Natural killer cell (primary cell): ENCODE results near the gene KCTD16. TPM values are rescaled to one million over a fixed set of nuclear protein-coding genes. Genes with fewer than 3 reads are reported as not detected.

Source experiments
- ATAC-seq, 3 donors: fragments of 150-1000 bp in 2 of 3; fragments of 200-7000 bp in 1 of 3; cut with Tn5 transposase; 1 replicate in 1 of 3; 2 replicates in 2 of 3; pipeline ENCODE4 v1.10.0; 2021; ENCODE audit warnings: mild to moderate bottlenecking in 2 of 3, moderate library complexity in 2 of 3
- DNase-seq, 2 donors: peaks; one replicate each; pipeline versions ENCODE4 v3.0.0 to v3.0.0-alpha.2; 2013 to 2021; ENCODE audit warnings: mixed read lengths in 1 of 2
- H3K27ac ChIP-seq: one replicate; pipeline ENCODE4 v1.5.1; 2013; ENCODE audit warnings: mild to moderate bottlenecking, low read length
- H3K27me3 ChIP-seq: one replicate; pipeline ENCODE4 v1.6.1; 2013; ENCODE audit warnings: low read length; ENCODE audit not compliant: control insufficient read depth, insufficient read depth
- H3K36me3 ChIP-seq: one replicate; pipeline ENCODE4 v1.6.1; 2013; ENCODE audit warnings: low read length; ENCODE audit not compliant: control insufficient read depth, insufficient read depth
- H3K4me1 ChIP-seq: one replicate; pipeline ENCODE4 v1.6.1; 2013; ENCODE audit warnings: low read length; ENCODE audit not compliant: control insufficient read depth, insufficient read depth
- H3K4me3 ChIP-seq: one replicate; pipeline ENCODE4 v1.5.1; 2013; ENCODE audit warnings: low read length
- H3K9me3 ChIP-seq: one replicate; pipeline ENCODE4 v1.6.1; 2013; ENCODE audit warnings: low read length; ENCODE audit not compliant: control insufficient read depth, insufficient read depth
- H3K27ac Mint-ChIP-seq, 2 donors: one replicate each; pipeline ENCODE4 v1.8.0; 2022; ENCODE audit warnings: mild to moderate bottlenecking in 2 of 2, mixed read lengths in 2 of 2, moderate library complexity in 1 of 2
- H3K27me3 Mint-ChIP-seq, 2 donors: one replicate each; pipeline ENCODE4 v1.8.0; 2022; ENCODE audit warnings: low read depth in 2 of 2, mixed read lengths in 2 of 2
- H3K36me3 Mint-ChIP-seq: one replicate; pipeline ENCODE4 v1.8.0; 2022; ENCODE audit warnings: mixed read lengths
- H3K4me1 Mint-ChIP-seq, 2 donors: one replicate each; pipeline ENCODE4 v1.8.0; 2022; ENCODE audit warnings: mixed read lengths in 2 of 2
- H3K4me3 Mint-ChIP-seq: one replicate; pipeline ENCODE4 v1.8.0; 2022; ENCODE audit warnings: mild to moderate bottlenecking, moderate library complexity, mixed read lengths
- H3K9me3 Mint-ChIP-seq, 2 donors: one replicate each; pipeline ENCODE4 v1.8.0; 2022; ENCODE audit warnings: mixed read lengths in 2 of 2
- WGBS: methylation state at CpG from one replicate; pipeline ENCODE4 v1.1.7; 2013; ENCODE audit warnings: missing lambda C conversion rate; ENCODE audit not compliant: insufficient coverage; 5-methylcytosine and 5-hydroxymethylcytosine counted together
- intact Hi-C: fragments of 100-400 bp; cut with micrococcal nuclease; formaldehyde crosslinking; loops from one replicate; pipeline ENCODE4 v1.14.2; 2022
- total RNA-seq, 4 donors: library from RNA; stranded (reverse); fragments of 120-200 nt in 1 of 4; gene quantifications; one replicate each; pipeline versions ENCODE4 v1.2.3 to v1.2.4, GENCODE V29; 2013 to 2022
- TF ChIP-seq, protein P1 (sequence below): fragments of 200-600 bp; IDR thresholded peaks from one replicate; pipeline ENCODE4 v1.8.0; 2022; ENCODE audit warnings: antibody characterized with exemption

KCTD16 gene
- total RNA-seq, 3 donors from 2014 or later (not counting 1 experiment from before 2014, with no cell fraction given) = 0.16 TPM; not detected in 2

DNA sequence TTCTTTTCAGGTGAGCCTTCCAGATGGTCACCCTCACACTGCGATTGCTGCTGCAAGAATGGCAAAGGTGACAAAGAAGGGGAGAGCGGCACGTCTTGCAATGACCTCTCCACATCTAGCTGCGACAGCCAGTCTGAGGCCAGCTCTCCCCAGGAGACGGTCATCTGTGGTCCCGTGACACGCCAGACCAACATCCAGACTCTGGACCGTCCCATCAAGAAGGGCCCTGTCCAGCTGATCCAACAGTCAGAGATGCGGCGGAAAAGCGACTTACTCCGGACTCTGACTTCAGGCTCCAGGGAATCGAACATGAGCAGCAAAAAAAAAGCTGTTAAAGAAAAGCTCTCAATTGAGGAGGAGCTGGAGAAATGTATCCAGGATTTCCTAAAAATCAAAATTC is 303.0 kb downstream of the KCTD16 start:
- TF ChIP-seq, protein P1, sequence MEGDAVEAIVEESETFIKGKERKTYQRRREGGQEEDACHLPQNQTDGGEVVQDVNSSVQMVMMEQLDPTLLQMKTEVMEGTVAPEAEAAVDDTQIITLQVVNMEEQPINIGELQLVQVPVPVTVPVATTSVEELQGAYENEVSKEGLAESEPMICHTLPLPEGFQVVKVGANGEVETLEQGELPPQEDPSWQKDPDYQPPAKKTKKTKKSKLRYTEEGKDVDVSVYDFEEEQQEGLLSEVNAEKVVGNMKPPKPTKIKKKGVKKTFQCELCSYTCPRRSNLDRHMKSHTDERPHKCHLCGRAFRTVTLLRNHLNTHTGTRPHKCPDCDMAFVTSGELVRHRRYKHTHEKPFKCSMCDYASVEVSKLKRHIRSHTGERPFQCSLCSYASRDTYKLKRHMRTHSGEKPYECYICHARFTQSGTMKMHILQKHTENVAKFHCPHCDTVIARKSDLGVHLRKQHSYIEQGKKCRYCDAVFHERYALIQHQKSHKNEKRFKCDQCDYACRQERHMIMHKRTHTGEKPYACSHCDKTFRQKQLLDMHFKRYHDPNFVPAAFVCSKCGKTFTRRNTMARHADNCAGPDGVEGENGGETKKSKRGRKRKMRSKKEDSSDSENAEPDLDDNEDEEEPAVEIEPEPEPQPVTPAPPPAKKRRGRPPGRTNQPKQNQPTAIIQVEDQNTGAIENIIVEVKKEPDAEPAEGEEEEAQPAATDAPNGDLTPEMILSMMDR = no peak
- no peak for ATAC-seq
- no peak overlapping the region for H3K4me3 ChIP-seq
- no peaks in the 10 kb centered on the region for H3K36me3 Mint-ChIP-seq
- no peaks in the 10 kb centered on the region for H3K9me3 ChIP-seq
- peaks cover 0 to 2% of the 10 kb centered on the region in 2 donors for H3K9me3 Mint-ChIP-seq
- H3K4me3 Mint-ChIP-seq = no peak overlapping the region
- no peaks in the 10 kb centered on the region for H3K27me3 ChIP-seq
- H3K27ac ChIP-seq = no peak overlapping the region
- 95% methylated on average over 13 of the region's 13 CpGs for WGBS
- H3K27me3 Mint-ChIP-seq = no peaks in the 10 kb centered on the region
- H3K4me1 ChIP-seq = no peaks in the 10 kb centered on the region
- H3K4me1 Mint-ChIP-seq = no peaks in the 10 kb centered on the region
- DNase-seq = no peak
- intact Hi-C loops = no loop called here
- H3K36me3 ChIP-seq = no peaks in the 10 kb centered on the region
- no peak overlapping the region for H3K27ac Mint-ChIP-seq

DNA sequence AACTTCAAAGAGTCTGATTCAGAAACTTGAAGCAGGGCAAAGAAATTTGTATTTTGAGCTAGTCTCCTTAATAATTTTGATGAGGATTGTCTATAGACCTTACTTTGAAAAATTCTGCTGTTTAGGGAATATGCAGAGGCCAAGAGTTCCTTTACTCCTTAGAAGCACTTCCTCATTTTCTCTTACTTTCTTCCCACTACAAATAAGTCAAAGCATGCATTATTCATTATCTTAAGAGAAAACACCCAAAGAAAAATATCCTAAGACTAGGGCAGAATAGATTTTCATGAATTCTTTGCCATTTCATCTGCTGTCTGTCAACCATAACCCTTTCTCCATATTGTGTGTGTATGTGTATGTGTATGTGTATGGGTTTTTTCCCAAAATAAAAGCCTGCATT is 307.9 kb downstream of the KCTD16 start:
- Histone ChIP-seq H3K27me3 (no peaks in the 10 kb centered on the region), H3K4me1 (no peaks in the 10 kb centered on the region), H3K4me3 (no peak overlapping the region), H3K27ac (no peak overlapping the region), H3K36me3 (no peaks in the 10 kb centered on the region), H3K9me3 (no peaks in the 10 kb centered on the region)
- ATAC-seq = no peak
- H3K27me3 Mint-ChIP-seq = no peaks in the 10 kb centered on the region
- H3K4me1 Mint-ChIP-seq = no peaks in the 10 kb centered on the region
- H3K27ac Mint-ChIP-seq = no peak overlapping the region
- no peak overlapping the region for H3K4me3 Mint-ChIP-seq
- intact Hi-C loops = no loop called here
- DNase-seq = no peak
- no peaks in the 10 kb centered on the region for H3K36me3 Mint-ChIP-seq
- H3K9me3 Mint-ChIP-seq = peaks cover 0 to 3% of the 10 kb centered on the region in 2 donors
- TF ChIP-seq, protein P1 = no peak

DNA sequence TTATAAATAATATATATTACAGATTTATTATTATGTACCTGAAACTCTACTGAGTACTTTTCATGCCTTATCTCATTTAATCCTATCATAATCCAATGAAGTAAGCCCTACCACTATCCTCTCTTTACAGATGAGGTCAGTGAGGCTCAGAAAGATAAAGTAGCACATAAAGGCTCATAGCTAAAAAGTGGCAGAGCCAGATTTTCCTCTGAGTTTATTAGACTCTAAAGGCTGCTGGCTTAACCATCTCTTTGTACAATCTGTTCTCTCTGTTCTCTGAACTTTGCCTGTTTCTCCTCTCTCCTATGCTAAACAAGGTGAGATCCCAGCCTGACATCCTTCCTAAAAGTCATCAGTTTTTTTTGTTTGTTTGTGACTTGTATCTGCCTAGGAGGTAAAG is 311.2 kb downstream of the KCTD16 start:
- Mint-ChIP-seq H3K4me1 (no peaks in the 10 kb centered on the region), H3K27ac (no peak overlapping the region)
- intact Hi-C loops = no loop called here

More for the DNA sequence above, 311.2 kb downstream of the KCTD16 start:
- Mint-ChIP-seq H3K4me3 (no peak overlapping the region), H3K27me3 (no peaks in the 10 kb centered on the region), H3K9me3 (peaks cover 2 to 3% of the 10 kb centered on the region in 2 donors), H3K36me3 (no peaks in the 10 kb centered on the region)
- ATAC-seq = no peak
- Histone ChIP-seq H3K36me3 (no peaks in the 10 kb centered on the region), H3K4me3 (no peak overlapping the region), H3K9me3 (no peaks in the 10 kb centered on the region), H3K27me3 (no peaks in the 10 kb centered on the region), H3K4me1 (no peaks in the 10 kb centered on the region), H3K27ac (no peak overlapping the region)
- no peak for DNase-seq
- TF ChIP-seq, protein P1 = no peak
